HG02973 (cell line): Measurements from ENCODE around the gene BARX2.
A peak's percentile ranks its signal among the peaks of the same experiment; 100 is the strongest.
"Not testable (repeated sequence)": the region's sequence is repeated elsewhere in the genome, so short reads cannot be mapped to it uniquely, and the experiment has no call there.

ENCODE experiments used
- ATAC-seq: cut with Tn5 transposase; IDR thresholded peaks from one replicate; pipeline ENCODE4 v1.9.1; 2021; ENCODE audit warnings: moderate library complexity; ENCODE audit not compliant: unreplicated experiment

Gene BARX2, protein sequence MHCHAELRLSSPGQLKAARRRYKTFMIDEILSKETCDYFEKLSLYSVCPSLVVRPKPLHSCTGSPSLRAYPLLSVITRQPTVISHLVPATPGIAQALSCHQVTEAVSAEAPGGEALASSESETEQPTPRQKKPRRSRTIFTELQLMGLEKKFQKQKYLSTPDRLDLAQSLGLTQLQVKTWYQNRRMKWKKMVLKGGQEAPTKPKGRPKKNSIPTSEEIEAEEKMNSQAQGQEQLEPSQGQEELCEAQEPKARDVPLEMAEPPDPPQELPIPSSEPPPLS

DNA sequence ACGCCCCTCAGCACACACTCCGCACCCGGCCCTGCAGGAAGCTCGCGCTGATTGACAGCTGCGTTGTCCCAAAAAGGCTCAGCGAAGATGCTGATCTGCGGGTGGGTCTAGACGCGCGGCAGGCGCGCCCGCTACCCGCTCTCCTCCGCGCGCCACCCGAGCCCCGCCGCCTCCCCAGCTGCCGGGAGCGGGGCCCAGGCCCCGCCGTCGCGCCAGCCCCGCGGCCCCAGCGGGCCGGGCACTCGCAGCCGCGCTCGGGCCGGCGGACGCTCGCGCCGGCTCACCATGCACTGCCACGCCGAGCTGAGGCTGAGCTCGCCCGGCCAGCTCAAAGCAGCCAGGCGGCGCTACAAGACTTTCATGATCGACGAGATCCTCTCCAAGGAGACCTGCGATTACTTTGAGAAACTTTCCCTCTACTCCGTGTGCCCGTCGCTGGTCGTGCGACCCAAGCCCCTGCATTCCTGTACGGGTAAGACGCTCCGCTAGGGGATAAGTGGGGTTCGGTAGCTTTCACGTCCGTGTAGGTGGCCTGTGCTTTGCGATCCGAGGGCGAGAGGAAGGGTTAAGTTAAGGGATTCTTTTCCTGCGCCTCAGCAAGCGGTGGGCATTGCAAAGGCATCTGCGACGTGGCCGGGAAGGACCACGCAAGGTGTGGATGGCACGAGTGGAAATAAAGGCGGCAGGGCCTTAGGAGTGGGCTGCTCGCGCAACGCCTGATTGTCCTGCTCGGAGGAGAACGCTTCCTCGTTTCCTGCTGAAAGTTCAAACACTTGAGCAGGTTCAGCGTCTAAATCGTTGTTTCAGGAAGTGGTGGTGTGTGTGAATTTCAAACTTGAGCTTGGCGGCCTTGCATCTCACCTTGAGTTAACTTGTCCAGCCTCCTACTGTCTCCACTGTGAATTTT, at the start of gene BARX2:
Gene BARX2 (plus strand): TSS at position 98 of the 907 bp plus-strand sequence. CDS start 188 bp downstream, at position 286.
- ATAC-seq: no peak

DNA sequence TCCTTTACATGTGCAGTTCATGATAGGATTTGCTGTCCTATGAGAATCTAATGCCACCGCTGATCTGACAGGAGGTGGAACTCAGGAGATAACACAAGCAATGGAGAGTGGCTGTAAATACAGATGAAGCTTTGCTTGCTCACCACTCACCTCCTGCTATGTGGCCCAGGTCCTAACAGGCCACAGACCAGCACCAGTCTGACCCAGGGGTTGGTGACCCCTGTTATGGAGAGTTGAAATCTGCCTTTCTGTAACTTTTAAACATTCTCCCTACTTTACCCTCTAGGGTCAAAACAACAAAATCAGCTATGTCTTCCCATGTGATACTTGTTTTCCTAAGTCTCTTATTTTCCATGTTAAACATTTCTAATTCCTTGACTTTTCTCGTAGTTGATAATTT, 48.7 kb upstream of the BARX2 start:
- no peak for ATAC-seq

DNA sequence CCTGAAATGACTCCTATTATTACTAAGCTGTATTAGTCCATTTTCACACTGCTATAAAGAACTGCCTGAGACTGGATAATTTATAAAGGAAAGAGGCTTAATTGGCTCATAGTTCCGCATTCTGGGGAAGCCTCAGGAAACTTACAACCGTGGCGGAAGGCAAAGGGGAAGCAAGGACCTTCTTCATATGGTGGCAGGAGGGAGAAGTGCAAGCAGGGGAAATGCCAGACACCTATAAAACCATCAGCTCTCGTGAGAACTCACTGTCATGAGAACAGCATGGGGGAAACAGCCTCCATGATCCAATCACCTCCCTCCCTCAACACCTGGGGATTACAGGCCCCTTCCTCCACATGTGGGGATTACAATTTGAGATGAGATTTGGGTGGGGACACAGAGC, 47.9 kb upstream of the BARX2 start:
- ATAC-seq: not testable (repeated sequence)

DNA sequence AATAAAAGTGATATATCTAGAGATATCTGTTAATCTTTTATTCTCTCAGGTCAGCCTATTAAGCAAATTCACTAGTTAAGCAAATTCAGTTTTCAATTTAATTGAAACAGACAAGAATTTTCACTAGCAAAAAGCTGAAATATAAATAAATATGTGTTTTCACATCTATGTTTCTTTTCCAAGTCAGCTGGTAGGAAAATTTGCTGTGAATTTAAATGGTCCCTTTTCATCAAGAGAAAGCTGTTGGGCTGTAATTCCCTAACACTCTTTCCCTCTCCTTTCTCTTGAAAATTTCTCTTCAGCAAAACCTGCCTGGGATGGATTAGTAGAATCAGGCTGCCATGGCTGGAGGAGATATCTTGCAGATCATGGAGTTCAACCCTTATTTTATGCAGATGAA, 46.9 kb upstream of the BARX2 start:
- no peak for ATAC-seq

DNA sequence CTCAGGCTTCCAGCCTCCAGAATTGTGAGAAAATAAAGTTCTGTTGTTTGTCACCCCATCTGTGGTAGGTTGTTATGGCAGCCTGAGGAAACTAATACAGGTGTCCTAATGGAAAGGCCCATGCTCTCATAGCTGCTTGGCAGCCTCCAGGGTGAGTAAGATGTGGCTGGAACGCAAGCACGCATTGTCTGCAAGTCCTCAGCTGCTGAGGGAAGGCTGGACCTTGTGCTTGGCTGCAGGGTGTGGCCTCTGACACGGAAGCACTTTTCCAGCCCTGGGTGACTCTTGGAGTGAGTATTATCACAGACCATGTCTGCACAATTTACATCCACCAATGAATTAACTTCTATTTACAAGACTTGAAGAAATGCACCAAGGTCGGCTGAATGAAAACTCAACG, 44.4 kb upstream of the BARX2 start:
- no peak for ATAC-seq

DNA sequence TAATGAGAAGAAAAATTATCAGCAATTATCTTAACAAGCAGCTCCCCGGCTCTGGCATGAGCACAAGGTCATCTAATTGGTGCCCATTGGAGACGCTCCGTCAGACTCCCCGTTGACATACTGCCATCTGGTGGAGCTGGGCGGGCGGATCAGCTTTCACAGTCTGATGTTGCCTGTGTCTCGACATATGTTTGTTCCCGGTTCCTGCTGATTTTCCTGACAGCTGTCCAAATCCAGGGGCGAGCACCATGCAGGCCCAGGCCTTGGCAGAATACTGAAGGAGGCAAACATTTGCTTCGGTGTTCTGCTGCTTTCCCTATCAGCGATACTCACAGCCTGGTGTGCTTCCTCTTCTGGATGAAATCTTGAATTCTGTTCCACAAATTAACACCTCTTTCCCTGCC, 43.8 kb upstream of the BARX2 start:
- ATAC-seq: peak; percentile 82

DNA sequence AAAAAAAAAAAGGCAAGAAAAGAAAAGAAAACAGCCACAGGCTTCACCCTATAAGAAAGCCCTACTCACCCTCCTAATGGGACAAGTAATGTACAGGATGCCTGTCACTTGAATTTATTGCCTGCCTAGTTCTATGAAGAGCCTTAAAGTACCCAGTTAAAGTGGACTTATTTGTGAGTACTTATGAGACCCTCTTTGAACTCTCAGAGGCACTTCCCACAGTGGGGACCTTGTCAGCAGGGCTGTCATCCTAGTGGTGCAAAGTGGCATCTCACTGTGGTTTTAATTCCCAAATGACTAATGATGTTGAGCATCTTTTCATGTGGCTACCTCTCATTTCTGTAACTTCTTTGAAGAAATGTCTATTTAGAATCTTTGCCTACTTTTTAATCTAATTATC, 41.8 kb upstream of the BARX2 start:
- ATAC-seq: no peak

DNA sequence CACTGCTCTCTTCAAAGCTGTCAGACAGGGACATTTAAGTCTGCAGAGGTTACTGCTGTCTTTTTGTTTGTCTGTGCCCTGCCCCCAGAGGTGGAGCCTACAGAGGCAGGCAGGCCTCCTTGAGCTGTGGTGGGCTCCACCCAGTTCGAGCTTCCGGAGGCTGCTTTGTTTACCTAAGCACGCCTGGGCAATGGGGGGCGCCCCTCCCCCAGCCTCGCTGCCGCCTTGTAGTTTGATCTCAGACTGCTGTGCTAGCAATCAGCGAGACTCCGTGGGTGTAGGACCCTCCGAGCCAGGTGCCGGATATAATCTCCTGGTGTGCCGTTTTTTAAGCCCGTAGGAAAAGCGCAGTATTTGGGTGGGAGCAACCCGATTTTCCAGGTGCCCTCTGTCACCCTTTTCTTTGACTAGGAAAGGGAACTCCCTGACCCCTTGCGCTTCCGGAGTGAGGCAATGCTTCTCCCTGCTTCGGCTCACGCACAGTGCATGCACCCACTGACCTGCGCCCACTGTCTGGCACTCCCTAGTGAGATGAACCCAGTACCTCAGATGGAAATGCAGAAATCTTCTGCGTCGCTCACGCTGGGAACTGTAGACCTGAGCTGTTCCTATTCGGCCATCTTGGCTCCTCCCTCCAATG, 31.2 kb upstream of the BARX2 start:
- ATAC-seq: not testable (repeated sequence)

DNA sequence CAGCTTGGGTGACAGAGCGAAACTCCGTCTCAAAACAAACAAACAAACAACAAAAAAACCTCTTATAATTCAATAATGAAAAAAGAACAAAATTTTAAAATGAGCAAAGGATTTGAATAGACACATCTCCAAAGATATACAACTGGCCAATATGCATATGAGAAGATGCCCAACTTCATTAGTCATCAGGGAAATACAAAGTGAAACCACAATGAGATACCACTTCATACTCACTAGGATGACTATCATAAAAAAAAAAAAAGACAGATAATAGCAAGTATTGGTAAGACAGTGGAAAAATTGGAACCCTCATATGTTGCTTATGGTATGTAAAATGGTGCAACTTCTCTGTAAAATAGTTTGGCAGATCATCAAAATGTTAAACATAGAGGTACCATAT, 28.7 kb upstream of the BARX2 start:
- no peak for ATAC-seq

DNA sequence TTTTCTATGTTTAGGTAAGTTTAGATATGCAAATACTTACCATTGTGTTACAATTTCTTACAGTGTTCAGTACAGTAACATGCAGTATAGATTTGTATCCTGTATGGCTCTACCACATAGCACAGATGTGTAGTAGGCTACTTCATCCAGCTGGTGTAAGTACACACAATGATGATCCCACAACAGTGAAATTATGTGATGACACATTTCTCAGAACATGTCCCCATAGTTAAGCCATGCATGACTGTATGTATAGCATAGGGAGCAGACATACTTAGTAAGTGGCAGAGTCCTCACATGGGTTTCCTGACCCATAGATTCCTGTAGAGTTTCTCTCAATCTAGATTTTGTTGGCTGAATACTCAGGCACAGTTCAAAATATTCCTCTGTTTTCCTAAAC, 26.8 kb upstream of the BARX2 start:
- no peak for ATAC-seq

DNA sequence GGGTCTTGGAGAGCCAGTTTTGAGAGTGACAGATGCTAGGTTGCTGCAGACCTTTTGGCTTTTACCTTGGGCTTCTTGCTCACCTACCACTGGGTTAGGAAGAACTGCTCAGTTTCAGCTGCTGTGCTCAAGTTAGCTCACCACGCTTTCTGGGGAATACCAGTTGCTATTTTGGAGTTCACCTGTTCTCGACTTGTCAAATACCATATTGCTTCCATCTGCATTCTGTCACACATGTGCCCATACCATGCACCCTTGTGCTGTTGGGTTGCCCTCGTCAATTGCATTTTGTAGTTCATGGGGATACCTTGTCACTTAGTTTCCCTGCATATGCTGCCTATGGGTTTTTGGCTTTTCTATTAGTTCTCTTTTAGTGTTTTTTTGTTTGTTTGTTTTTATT, 23.0 kb upstream of the BARX2 start:
- ATAC-seq: no peak

DNA sequence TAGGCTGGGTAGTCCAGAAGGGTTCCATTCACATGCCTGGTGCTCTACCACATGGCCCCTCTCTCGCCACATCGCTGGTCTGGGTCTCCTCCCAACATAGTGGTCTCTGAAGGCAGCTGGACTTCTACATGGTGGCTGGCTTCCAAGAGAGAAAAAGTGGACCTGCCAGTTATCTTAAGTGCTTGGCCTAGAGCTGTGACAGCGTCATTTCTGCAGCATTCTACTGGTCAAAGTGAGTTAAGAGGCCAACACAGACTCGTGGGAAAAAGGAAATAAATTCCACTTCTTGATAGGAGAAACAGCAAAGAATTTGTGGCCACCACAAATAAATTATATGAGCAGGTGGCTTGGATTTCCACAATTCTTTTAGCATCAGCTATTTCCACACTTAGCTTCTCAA, 21.0 kb upstream of the BARX2 start:
- ATAC-seq: no peak

DNA sequence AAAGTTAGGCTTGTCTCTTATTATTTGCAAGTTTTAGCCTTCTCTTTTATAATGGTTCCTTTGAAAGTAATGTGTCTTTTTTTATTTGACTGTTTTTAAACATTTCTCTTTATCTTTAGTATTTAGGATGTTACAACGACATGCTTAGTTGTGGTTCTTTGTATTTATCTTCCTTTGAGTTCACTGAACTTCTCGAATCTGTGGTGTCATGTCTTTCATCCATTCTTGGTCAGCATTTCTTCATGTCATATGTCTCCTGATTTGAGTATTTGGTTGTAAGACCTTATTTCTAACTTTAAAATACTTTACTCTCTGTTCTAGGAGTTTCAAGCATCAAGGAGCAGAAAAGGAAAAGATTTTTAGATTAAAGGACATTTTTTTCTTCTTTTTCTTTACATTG, 15.9 kb upstream of the BARX2 start:
- ATAC-seq: no peak

DNA sequence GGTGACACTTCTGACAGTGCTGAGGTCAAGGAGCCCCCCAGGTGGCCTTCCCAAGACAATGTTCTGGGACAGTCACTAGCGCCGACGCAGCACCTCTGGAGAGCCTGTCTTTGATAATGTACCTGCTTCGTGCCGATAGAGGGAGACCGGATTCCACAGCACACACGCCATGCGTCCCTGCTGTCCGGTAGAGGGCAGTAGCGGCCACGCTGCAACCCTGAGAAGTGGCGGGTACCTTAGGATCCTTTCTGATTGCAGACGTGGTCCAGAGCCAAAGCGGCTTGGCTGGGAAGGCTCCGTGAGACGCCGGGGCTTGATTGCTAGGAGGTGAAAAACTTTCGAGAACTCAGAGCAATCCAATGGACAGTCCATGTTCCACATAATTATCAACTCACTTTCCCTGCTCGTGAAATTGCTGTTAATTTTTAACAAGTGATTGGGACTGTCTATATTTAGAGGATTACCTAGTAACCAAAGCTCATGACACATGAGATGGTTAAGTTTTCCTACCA, 11.4 kb upstream of the BARX2 start:
- peak; percentile 100 for ATAC-seq

DNA sequence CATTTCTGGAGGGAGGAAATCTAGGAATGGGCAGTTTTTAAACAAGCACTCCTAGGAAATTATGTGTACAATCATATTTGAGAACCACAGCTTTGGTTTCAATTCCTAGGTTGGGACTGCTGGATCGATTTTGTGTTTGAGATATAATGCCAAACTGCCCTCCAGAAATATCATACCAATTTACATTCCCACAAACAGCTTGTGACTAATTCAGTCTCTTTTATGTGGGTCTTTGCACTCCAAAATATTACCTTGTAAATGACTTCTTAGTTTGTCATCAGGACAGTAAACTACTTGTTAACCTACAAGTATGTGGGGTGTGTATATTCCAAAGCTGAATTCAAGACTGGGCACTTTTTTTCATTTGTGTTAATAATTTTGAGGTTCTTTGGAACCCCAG, 9.8 kb upstream of the BARX2 start:
- ATAC-seq: no peak

DNA sequence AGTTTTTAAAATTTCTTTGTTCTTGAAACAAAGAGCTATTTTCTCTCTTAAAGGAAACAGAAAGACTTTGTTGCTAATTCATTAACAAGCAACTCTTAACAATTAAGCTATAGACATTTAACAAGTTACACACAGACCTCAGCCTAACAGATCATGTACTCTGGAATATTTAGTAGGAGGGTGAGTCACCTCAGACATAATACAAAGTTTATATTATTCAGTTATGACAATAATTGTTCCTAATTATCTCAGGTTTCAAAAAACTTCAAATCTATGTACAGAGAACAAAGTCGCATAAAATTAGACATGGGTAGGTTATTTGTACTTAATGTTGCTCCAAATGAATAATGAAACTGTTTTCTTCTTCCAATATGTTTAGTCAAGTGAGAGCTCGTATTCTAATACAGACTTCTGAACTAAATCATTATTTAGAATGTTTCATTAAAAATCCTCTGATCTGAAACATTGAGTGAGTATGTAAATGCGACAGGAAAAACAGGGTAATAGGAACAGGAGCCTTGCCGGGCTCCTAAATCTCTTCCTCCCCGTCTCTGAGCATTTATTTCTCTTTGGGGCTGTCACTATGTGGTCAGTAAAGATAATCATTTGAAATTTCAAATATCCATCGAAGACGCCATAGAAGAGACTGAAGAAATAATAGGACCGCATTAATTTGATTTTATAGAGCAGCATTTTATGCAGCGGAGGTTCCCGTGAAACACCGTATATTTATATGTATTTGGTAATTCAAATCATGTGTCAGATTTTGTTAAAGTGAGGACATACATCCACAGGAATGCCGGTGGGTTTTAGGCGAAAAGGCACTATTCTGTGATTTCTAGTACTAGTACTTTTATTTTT, 8.7 kb upstream of the BARX2 start:
- no peak for ATAC-seq

DNA sequence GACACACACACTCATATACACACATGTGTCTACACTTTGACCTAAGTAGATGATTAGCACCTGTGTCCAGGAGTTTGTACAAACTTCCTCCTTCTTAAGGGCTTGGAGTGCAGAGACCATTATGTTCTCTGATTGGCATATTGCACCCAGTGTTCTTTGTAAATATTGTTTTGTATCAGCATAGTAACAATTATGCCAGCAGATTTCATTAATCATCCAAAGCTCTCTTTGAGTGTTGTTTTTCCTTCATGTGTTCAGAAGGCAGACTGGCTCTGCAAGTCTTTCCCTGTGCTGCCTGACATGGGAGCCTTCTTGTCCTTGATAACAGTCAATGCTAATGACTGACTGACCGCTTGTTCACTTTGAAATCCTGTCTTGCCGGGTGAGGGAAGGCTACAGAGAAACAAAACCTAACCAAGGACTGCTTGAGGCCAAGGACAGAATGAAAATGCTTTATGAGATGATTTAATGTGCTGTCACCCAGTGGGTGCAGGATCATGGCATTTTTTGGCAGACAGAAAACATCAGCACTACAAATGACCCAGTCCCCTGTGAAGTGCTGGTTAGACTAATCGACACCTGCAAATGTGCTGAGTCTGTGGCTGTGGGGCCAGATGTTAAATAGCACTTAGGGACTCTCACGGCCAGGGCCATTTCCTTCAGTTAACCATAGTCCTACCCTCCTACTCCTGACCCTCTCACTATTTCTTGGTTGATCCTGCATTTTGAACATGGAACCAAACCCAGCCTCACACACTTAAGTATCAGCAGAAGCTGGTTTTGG, 6.6 kb upstream of the BARX2 start:
- ATAC-seq: no peak

DNA sequence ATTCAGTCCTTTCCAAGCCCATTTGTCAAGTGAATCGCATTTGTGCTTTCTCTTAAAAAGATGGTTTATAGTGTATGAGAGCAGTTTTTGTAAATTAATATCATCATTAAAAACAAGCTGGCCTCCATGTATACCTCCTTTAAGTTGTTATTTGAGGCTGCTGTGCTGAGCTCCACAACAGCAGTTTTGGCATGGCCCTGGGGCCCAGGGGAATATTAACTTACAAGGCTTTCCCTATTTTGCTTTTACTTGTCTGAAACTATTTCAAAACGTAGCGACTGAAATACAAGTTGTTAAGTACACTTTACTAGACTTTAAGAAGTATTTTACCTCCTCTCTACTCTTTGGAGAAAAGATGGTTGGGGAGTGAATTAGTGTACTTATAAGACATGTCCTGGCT, 4.9 kb upstream of the BARX2 start:
- no peak for ATAC-seq

DNA sequence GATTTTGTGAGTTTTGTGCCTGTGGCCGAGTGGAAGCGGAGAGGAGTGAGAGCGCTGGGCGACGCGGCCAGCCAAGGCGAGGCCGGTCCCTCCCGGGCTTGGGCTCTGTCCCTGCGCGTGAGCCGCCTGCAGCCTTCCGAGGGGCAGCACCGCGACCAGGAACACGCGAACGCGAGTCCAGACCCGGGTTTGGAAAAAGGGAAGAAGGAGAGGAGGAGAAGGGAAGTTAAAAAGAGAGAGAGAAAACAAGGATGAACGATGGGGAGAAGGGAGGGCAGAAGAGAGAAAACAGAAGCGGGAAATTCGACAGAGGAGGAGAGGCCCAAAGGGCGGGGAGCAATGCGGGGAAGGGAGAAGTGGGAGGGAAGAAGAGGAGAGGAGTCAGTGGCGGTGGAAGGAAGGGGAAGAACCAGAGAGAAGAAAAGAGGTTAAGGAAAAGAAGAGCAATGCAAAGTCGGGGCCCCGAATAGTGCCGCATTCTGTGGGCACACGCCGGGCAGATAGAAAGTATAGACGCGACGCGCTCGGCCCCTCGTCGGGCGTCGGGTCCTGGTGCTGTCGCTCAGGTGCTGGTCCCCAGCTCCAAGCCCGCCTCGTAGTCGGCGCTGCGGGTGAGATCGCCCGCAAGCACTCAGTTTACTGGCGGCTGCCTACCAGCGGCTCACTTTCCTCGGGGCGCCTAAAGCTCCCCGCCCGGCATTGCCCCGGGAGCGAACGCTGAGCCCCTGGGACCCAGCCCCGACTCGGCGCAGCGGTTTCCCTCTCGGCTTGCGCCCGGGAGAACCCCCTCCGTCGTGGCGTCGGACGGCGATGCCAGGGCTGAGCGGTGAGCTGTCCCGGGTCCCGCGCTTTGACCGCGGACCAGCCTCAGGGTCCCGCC, 2.8 kb upstream of the BARX2 start:
- no peak for ATAC-seq
